BLaER1 (cell line): Measurements from ENCODE around the gene IL17C.

Experiments
- H3K27ac ChIP-seq: shearing (Covaris generic); formaldehyde crosslinking; 2 replicates; pipeline ENCODE4 v1.8.1; 2022
- H3K27me3 ChIP-seq: shearing (Covaris generic); formaldehyde crosslinking; 2 replicates; pipeline ENCODE4 v1.8.1; 2022
- H3K36me3 ChIP-seq: shearing (Covaris generic); formaldehyde crosslinking; 2 replicates; pipeline ENCODE4 v1.8.1; 2022
- H3K4me1 ChIP-seq: shearing (Covaris generic); formaldehyde crosslinking; 2 replicates; pipeline ENCODE4 v1.8.1; 2022
- H3K4me2 ChIP-seq: shearing (Covaris generic); formaldehyde crosslinking; 2 replicates; pipeline ENCODE4 v1.8.1; 2022
- H3K4me3 ChIP-seq: shearing (Covaris generic); formaldehyde crosslinking; 2 replicates; pipeline ENCODE4 v1.8.1; 2022
- H3K9ac ChIP-seq: shearing (Covaris generic); formaldehyde crosslinking; 2 replicates; pipeline ENCODE4 v1.8.1; 2022
- H3K9me3 ChIP-seq: shearing (Covaris generic); formaldehyde crosslinking; 2 replicates; pipeline ENCODE4 v1.8.1; 2022
- H4K20me1 ChIP-seq: shearing (Covaris generic); formaldehyde crosslinking; 2 replicates; pipeline ENCODE4 v1.8.1; 2022
- Cebpa-rat ChIP-seq: shearing (Covaris generic); IDR thresholded peaks from 2 replicates; pipeline ENCODE4 v1.8.1; 2022

IL17C gene

DNA sequence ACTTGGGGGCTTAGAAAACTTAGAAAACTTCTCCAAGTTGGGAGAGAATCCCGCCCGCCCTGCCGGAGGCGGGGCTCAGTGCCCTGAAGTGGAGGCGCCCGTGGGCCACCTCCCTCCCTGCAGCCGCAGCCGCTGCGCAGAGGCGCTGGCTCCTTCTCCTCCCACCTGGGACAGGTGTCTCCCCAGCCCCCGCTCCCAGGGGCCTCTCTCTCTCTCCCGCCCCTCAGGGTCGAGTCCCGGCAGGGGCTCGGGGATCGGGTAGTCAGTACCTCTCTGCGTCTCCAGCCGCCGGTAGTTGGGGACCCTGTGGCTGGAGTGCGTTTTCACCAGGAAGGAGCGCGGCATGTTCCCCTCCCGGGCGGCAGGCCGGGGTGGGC is 47.7 kb downstream of the IL17C start:
- Histone ChIP-seq H3K27ac (peak overlapping the region; percentile 59; the same call in 1 of the 2 replicates), H3K9me3 (no peaks in the 10 kb centered on the region), H4K20me1 (no peaks in the 10 kb centered on the region), H3K4me3 (peak overlapping the region; percentile 74), H3K27me3 (no peaks in the 10 kb centered on the region; the same call in 1 of the 2 replicates), H3K4me1 (peaks cover 56% of the 10 kb centered on the region), H3K4me2 (peak overlapping the region; percentile 99), H3K36me3 (no peaks in the 10 kb centered on the region), H3K9ac (peak overlapping the region; percentile 76)
- no peak for TF ChIP-seq Cebpa-rat

DNA sequence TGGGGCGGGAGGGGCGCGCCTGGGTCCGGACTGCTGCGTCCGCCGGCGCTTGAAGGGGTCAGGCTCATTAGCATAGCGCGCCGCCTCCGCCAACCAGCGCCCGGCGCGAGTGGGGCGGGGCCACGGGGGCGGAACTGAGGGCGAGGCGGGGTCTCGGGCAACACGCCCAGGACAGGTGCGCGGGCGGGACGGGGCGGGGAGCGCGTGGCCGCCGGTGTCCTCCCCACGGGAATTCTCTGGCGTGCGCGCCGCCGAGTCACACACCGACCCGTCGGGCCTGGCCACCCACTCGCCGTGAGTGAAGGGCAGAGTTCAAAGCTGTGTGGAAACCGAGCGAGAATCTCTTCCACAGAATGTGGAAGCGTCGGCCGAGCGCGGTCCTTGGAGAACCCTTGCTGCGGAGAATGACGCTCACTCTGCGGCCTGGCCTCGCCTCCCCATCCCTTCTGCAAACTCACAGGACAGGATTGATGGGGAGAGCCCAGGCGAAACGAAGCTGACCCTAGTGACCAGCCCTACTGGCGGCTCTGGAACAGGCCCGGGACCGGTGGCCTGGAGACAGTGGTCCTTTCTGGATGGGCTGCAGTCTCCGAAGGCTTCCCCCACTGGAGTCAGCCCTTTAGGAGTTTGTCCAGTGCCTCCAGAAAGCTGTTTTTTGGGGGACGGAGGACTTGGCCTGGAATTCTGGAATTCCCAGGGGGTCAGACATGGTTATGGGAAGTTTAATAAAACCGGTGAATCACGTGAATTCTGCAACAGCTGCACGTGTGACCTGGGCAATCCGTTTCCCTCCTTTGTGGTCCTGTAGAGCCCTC is 48.3 kb downstream of the IL17C start, which contains the start of gene SNAI3:
TSS of gene SNAI3 (minus strand) at position 69 of the 815 bp plus-strand sequence. CDS start 101 bp downstream, outside the sequence.
- Histone ChIP-seq H3K27me3 (no peaks in the 10 kb centered on the region; the same call in 1 of the 2 replicates), H3K4me2 (peak within 1 kb of the TSS; percentile 99), H3K4me3 (peak within 1 kb of the TSS; percentile 74), H3K9me3 (no peaks in the 10 kb centered on the region), H3K4me1 (peaks cover 54% of the 10 kb centered on the region), H3K36me3 (no peaks in the 10 kb centered on the region), H4K20me1 (no peaks in the 10 kb centered on the region), H3K9ac (peak within 1 kb of the TSS; percentile 76), H3K27ac (peak within 1 kb of the TSS; percentile 59; the same call in 1 of the 2 replicates)
- no peak for TF ChIP-seq Cebpa-rat

DNA sequence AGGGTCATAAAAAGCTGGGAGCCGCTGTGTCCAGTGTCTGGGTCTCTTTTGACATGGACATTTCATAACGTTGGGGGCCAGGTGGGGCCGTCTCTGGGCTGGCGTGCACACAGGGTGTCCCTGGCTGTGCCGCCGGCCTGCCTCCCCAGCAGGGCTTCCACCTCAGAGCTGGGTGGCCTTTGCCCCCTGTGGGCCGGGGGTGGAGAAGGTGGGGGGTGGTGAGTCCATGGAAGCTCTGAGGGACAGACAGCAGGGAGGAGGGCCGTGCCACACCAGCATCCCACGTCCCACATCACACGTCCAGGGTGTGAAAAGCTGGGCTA is 48.8 kb downstream of the IL17C start:
- Histone ChIP-seq H3K27me3 (no peaks in the 10 kb centered on the region; the same call in 1 of the 2 replicates), H3K27ac (no peak overlapping the region), H4K20me1 (no peaks in the 10 kb centered on the region), H3K4me1 (peaks cover 54% of the 10 kb centered on the region), H3K4me3 (no peak overlapping the region), H3K9me3 (no peaks in the 10 kb centered on the region), H3K9ac (no peak overlapping the region), H3K4me2 (peak overlapping the region; percentile 99), H3K36me3 (no peaks in the 10 kb centered on the region)
- no peak for TF ChIP-seq Cebpa-rat

DNA sequence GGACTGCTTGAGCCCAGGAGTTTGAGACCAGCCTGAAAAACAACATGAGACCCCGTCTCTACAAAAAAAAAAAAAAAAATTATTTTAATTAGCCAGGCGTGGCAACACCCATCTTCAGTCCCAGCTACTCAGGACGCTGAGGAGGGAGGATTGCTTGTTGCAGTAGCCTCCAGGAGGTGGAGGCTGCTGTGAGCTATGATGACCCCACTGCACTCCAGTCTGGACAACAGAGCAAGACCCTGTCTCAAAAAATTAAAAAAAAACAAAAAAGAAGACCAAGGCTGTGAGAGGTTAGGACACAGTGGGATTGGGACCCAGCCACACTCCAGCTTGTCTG is 49.3 kb downstream of the IL17C start:
- H3K27ac ChIP-seq: no peak overlapping the region
- H3K9ac ChIP-seq: no peak overlapping the region
- H3K4me3 ChIP-seq: no peak overlapping the region
- no peak overlapping the region for H3K4me2 ChIP-seq
- no peaks in the 10 kb centered on the region; the same call in 1 of the 2 replicates for H3K27me3 ChIP-seq
- no peaks in the 10 kb centered on the region for H3K9me3 ChIP-seq
- no peaks in the 10 kb centered on the region for H4K20me1 ChIP-seq
- no peaks in the 10 kb centered on the region for H3K36me3 ChIP-seq
- no peak for TF ChIP-seq Cebpa-rat
- peaks cover 54% of the 10 kb centered on the region for H3K4me1 ChIP-seq

DNA sequence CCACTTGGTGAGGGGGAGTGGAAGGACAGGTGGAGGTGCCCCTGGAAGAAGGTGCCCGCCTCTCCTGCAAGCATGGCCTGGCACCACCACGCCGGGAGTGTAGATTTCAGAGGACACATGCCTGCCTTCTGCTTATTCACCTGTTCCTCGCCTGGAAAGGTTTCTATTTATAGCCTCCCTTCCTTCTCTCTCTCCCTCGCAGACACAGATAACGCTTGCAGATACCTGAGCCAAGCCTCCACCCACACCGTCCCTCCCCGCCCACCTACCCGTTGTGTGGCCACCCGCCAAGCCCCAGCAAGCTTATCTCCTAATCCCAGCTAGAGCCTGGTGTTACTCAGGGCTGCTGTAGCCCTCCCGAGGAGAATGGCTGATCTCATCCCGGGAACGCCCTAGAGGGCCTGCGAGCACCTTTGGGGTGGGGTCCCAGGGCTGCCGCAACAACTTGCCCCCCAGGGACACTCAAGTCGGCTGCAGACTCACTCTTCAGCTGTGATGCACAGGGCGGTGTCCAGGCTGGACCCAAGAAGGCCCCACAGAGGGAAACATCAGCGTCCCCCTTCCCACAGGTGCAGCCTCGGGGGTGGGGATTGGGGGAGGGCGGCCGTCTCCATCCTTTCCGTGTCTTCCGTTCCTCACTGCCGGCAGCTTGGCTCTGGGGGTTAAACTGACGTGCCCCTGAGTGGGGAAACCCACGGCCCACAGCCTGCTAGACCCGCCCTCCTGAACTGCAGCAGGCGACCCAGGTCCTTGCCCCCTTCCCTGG is 49.8 kb downstream of the IL17C start:
- Histone ChIP-seq H3K9me3 (no peaks in the 10 kb centered on the region), H3K9ac (no peak overlapping the region), H3K4me3 (no peak overlapping the region), H3K4me2 (no peak overlapping the region), H3K36me3 (no peaks in the 10 kb centered on the region), H4K20me1 (no peaks in the 10 kb centered on the region), H3K27me3 (no peaks in the 10 kb centered on the region; the same call in 1 of the 2 replicates), H3K4me1 (peaks cover 54% of the 10 kb centered on the region), H3K27ac (no peak overlapping the region)
- no peak for TF ChIP-seq Cebpa-rat
